HG03139 (cell line): ENCODE data around the gene FAM3D.

Experiments
- ATAC-seq: cut with Tn5 transposase; IDR thresholded peaks from one replicate; pipeline ENCODE4 v1.9.1; 2021; ENCODE audit not compliant: unreplicated experiment

The FAM3D gene

GRCh38 chr3:58657036-58657520, 9.5 kb downstream of the FAM3D start:
- ATAC-seq, result no peak

- no peak for ATAC-seq
Observed at GRCh38 chr3:58656631-58657030, 9.9 kb downstream of the FAM3D start.

GRCh38 chr3:58654466-58654865, 12.1 kb downstream of the FAM3D start:
- ATAC-seq, result no peak

- ATAC-seq, result no peak
Observed at GRCh38 chr3:58652624-58653023, 13.9 kb downstream of the FAM3D start.

- ATAC-seq, result no peak
Observed at GRCh38 chr3:58651276-58651675, 15.3 kb downstream of the FAM3D start.

- ATAC-seq, result no peak
Observed at GRCh38 chr3:58647381-58648141, 19.0 kb downstream of the FAM3D start.

- ATAC-seq, result no peak
Observed at GRCh38 chr3:58646503-58646902, 20.1 kb downstream of the FAM3D start.

GRCh38 chr3:58645726-58646125, 20.8 kb downstream of the FAM3D start:
- ATAC-seq, result no peak

- ATAC-seq, result no peak
Observed at GRCh38 chr3:58642846-58643245, 23.7 kb downstream of the FAM3D start.

GRCh38 chr3:58640700-58641372, 25.7 kb downstream of the FAM3D start:
- peak; percentile 76 for ATAC-seq

GRCh38 chr3:58639842-58640241, 26.7 kb downstream of the FAM3D start:
- no peak for ATAC-seq

- ATAC-seq, result no peak
Observed at GRCh38 chr3:58639001-58639400, 27.6 kb downstream of the FAM3D start.

- ATAC-seq, result no peak
Observed at GRCh38 chr3:58638591-58638990, 28.0 kb downstream of the FAM3D start.

- ATAC-seq, result no peak
Observed at GRCh38 chr3:58637509-58637908, 29.1 kb downstream of the FAM3D start.

GRCh38 chr3:58635371-58636285, 30.9 kb downstream of the FAM3D start:
- no peak for ATAC-seq

- no peak for ATAC-seq
Observed at GRCh38 chr3:58633157-58633865, 33.3 kb downstream of the FAM3D start.

- no peak for ATAC-seq
Observed at GRCh38 chr3:58631742-58632141, 34.8 kb downstream of the FAM3D start.

- no peak for ATAC-seq
Observed at GRCh38 chr3:58630710-58631092, 35.9 kb downstream of the FAM3D start.

- ATAC-seq, result no peak
Observed at GRCh38 chr3:58630076-58630709, 36.4 kb downstream of the FAM3D start.

- ATAC-seq, result no peak
Observed at GRCh38 chr3:58629629-58630028, 36.9 kb downstream of the FAM3D start.
